ENCODE data around the gene WRNIP1.

Gene WRNIP1

DNA sequence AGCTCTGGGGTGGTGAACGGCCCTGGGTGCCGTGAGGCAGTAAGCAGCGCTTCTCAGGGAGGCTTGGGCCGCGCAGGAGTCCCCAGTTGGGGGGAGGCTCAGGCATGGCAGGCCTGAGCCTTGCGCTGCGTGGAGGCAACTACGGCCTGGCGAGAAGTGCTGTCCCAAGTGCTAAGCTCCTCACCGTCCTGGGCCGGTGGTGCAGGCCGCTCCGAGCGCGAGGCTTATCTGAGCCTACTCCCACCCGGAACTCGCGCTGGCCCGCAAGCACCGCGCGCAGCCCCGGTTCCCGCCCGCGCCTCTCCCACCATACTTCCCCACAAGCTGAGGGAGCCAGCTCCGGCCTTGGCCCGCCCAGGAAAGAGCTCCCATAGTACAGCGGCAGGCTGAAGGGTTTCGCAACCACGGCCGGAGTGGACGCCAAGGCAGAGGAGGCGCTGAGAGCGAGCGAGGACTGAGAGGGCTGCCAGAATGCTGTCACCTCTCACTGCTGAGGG, 1.8 kb upstream of the WRNIP1 start:
- TF ChIP-seq, protein P1, sequence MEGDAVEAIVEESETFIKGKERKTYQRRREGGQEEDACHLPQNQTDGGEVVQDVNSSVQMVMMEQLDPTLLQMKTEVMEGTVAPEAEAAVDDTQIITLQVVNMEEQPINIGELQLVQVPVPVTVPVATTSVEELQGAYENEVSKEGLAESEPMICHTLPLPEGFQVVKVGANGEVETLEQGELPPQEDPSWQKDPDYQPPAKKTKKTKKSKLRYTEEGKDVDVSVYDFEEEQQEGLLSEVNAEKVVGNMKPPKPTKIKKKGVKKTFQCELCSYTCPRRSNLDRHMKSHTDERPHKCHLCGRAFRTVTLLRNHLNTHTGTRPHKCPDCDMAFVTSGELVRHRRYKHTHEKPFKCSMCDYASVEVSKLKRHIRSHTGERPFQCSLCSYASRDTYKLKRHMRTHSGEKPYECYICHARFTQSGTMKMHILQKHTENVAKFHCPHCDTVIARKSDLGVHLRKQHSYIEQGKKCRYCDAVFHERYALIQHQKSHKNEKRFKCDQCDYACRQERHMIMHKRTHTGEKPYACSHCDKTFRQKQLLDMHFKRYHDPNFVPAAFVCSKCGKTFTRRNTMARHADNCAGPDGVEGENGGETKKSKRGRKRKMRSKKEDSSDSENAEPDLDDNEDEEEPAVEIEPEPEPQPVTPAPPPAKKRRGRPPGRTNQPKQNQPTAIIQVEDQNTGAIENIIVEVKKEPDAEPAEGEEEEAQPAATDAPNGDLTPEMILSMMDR (IDR thresholded peaks at IDR 0.05; ENCODE audit: extremely low read depth, missing control alignments): no peak
- no peak for DNase-seq (ENCODE audit: low spot score)

DNA sequence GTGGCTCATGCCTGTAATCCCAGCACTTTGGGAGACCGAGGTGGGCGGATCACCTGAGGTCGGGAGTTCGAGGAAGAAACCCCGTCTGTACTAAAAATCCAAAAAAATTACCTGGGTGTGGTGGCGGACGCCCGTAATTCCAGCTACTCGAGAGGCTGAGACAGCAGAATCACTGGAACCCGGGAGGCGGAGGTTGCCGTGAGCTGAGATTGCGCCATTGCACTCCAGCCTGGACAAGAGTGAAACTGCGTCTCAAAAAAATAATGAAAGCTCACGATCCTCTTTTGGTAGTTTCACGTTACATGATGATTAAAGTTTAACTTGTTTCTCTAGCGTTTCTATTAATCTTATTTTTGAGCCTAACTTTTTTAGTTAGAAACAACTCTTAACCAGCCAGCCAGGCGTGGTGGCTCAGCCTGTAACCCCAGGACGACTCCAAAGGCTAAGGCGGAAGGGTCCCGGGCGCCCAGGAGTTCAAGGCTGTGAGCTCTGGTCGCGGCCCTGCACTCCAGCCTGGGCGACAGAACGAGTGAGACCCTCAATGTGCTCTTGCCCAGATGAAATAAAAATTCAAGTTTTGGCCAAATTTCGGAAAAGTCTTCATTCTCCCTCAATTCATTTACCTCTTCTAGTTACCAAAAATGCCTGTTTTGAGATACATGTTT, 1.2 kb upstream of the WRNIP1 start:
- TF ChIP-seq, protein P1 (IDR thresholded peaks at IDR 0.05; ENCODE audit: extremely low read depth, missing control alignments): no peak
- DNase-seq (ENCODE audit: low spot score): no peak

DNA sequence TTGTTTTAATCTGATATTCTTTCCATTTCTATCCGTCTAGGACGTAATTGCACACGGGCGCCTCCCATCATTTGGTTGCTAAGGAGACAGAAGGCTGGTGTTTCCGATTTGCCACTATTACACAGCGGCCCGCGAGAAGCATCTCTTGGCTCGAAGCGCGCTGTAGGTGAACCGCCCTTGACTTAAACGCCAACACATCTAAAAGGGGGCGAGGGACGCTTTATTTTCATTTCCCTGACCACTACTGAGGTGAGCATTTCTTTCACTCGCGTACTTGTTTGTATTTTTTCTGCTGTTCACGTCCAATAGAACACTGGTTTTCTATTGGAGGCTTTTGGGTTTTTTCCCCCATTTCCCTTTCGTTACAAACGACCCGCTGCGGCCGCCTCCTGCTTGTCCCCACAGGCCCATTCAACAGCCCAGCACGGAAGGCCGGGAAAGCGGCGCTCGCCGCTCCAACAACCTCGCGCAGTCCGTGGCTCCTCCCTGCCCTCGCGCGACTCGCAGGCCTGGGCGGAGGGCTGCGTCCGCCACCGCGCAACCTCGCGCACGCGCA, 505 bp upstream of the WRNIP1 start:
- TF ChIP-seq, protein P1 (IDR thresholded peaks at IDR 0.05; ENCODE audit: extremely low read depth, missing control alignments): no peak
- DNase-seq (ENCODE audit: low spot score): peak; percentile 76

DNA sequence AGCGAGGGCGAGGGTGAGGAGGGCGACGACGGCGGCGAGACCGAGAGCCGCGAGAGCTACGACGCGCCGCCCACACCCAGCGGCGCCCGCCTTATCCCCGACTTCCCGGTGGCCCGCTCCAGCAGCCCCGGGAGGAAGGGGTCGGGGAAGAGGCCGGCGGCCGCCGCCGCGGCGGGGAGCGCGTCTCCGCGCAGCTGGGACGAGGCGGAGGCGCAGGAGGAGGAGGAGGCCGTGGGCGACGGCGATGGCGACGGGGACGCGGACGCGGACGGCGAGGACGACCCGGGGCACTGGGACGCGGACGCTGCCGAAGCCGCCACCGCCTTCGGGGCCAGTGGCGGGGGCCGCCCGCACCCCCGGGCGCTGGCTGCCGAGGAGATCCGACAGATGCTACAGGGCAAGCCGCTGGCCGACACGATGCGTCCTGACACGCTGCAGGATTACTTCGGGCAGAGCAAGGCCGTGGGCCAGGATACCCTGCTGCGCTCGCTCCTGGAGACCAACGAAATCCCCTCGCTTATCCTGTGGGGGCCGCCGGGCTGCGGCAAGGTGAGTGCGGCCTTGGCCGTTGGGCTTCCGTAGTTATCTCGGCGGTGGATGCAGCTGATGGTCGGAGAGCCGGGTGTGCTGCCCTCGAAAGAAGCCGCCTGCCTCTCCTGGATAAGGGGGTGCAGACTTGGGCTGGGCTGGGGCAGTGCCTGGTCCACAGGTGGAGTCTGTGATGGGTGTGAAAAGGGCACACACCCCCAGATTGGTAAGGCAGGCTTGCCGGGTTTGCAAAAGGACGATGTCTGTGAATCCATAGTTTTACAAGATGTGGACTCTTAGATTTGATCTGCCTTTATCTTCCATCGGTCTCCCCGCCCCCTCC, 938 bp downstream of the WRNIP1 start:
- peak; percentile 85 for DNase-seq (ENCODE audit: low spot score)
- TF ChIP-seq, protein P1 (IDR thresholded peaks at IDR 0.05; ENCODE audit: extremely low read depth, missing control alignments): no peak

DNA sequence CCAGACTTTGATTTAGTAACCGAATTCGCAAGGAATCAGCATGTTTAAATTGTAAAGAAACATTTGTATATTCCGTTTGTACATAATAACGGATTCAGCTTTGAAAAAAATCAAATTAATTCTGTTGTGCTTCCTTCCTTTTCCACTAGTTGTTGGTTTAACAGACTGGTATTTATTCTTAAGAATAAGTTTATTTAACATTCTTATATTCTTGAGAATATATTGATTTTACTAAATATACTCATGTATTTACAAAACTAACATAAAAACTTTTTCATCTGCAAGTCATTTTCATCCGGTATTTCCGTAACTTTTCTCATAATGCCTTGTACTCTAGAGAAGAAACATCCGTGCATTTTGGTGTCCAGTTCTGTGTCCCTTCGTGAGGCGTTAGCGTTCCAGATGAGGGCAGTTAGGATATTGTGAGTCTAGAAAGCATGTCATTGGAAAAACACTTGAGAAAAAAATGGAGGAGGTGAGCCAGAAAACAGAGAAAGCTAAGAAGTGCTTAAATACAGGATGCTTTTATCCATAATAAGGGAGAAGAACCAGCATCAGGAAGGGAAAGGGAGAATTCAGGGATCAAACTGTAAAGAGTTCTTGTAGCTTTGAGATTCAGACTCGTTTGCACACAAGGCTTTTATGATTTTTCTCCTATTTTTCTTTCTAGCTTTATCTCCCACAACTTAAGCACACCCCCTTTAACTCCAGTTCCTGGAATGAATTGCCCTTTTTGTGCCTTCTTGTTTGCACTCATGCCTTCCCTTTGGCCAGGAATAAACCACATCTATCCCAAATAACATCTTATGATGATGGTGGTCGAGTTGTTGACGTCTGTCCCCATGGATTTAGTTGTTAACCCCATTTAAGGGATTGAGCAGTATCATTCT, 1.8 kb downstream of the WRNIP1 start:
- TF ChIP-seq, protein P1 (IDR thresholded peaks at IDR 0.05; ENCODE audit: extremely low read depth, missing control alignments): no peak
- no peak for DNase-seq (ENCODE audit: low spot score)

DNA sequence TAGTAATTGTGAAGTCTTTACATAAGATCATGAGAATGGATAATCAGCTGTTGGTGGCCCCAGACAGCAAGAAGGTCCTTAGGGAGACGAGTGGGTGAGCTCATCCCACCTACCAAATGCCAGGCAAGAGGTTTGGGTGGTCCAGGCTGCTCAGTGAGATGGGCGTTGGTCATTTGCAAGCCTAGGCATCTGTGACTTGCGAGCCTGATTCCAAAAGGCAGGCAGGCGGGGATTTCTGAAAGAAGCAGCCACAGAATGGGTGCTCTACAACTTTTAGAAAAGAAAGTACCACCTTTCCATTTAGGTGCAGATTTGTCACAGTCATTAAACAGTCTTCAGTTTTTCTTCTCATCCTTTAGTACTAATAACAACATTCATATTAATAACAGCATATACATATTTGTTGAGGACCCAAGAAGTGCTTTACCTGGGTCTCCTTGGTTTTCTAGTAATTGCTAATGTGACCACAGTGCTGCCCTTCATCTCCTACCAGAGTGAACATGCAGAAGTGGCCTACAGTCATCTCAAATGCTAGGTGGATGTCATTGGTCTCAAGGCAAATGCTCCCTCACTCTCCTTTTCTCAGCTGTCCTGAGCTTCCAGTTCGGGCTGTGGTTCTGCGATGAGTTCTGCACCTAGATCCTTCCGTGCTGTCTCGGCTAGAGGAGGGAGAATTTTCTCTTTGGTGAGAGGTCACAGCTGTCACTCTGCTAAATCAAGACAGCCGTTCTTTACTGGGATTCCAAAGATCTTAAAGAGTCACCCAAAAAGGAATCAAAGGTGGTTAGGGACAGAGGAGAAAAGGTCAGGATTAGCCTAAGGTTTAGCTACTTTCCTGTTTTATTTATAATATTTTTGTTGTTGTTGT, 2.7 kb downstream of the WRNIP1 start:
- DNase-seq (ENCODE audit: low spot score): no peak
- TF ChIP-seq, protein P1 (IDR thresholded peaks at IDR 0.05; ENCODE audit: extremely low read depth, missing control alignments): no peak

Data from GM20000 (cell line).